Testis (tissue), 2 donors: ENCODE data around the gene APPBP2.

Experiments
- POLR2A ChIP-seq: fragments of 450-650 bp; IDR thresholded peaks from one replicate; pipeline ENCODE4 v1.6.1; 2017; ENCODE audit warnings: antibody characterized with exemption, mild to moderate bottlenecking, moderate library complexity
- TF ChIP-seq, protein P1 (sequence below), 3 experiments: fragments of 450-650 bp in 2 of 3; fragments of 200-600 bp in 1 of 3; sonication (generic) in 1 of 3; IDR thresholded peaks; one replicate each; pipeline ENCODE4 v1.5.1; 2016 to 2019; ENCODE audit warnings: antibody characterized with exemption in 3 of 3, mild to moderate bottlenecking in 2 of 3, moderate library complexity in 1 of 3

DNA sequence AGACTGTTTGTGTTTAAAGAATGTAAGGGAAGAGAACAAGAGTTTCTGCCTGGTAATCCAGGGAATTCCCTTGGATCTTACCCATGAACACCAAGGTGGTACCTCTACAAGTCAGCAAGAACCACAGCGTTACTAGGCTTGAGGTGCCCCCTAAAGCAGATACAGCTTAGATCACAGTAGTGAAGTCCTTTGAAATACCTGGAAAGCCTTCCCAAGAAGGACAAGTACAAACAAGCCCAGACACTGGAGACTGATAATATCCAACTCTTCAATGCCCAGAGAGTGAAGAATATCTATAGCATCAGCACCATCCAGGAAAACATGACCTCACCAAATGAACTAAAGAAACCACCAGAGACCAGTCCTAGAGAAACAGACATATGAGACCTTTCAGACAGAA, 3.8 kb upstream of the APPBP2 start:
- no peak for TF ChIP-seq POLR2A
- TF ChIP-seq, protein P1, sequence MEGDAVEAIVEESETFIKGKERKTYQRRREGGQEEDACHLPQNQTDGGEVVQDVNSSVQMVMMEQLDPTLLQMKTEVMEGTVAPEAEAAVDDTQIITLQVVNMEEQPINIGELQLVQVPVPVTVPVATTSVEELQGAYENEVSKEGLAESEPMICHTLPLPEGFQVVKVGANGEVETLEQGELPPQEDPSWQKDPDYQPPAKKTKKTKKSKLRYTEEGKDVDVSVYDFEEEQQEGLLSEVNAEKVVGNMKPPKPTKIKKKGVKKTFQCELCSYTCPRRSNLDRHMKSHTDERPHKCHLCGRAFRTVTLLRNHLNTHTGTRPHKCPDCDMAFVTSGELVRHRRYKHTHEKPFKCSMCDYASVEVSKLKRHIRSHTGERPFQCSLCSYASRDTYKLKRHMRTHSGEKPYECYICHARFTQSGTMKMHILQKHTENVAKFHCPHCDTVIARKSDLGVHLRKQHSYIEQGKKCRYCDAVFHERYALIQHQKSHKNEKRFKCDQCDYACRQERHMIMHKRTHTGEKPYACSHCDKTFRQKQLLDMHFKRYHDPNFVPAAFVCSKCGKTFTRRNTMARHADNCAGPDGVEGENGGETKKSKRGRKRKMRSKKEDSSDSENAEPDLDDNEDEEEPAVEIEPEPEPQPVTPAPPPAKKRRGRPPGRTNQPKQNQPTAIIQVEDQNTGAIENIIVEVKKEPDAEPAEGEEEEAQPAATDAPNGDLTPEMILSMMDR (IDR thresholded peaks at IDR 0.05): no peak
